ENCODE data around the gene ADH7.
"Not testable (repeated sequence)": the region's sequence is repeated elsewhere in the genome, so short reads cannot be mapped to it uniquely, and the experiment has no call there.

The ADH7 gene

GRCh38 chr4:99414902-99415301 is 20.2 kb downstream of the ADH7 start:
- DNase-seq, result not testable (repeated sequence)

GRCh38 chr4:99414401-99414800 is 20.7 kb downstream of the ADH7 start:
- DNase-seq, result no peak

- no peak for DNase-seq
These were observed 22.0 kb downstream of the ADH7 start for GRCh38 chr4:99413140-99413539.

- DNase-seq, result no peak
These were observed 24.1 kb downstream of the ADH7 start for GRCh38 chr4:99411041-99411440.

- DNase-seq, result no peak
These were observed 25.1 kb downstream of the ADH7 start for GRCh38 chr4:99410075-99410474.

GRCh38 chr4:99408346-99408745 is 26.8 kb downstream of the ADH7 start:
- DNase-seq, result no peak

GRCh38 chr4:99405433-99406115 is 29.6 kb downstream of the ADH7 start:
- peak; percentile 42 for DNase-seq

- DNase-seq, result no peak
These were observed 30.4 kb downstream of the ADH7 start for GRCh38 chr4:99404595-99405287.

- no peak for DNase-seq
These were observed 31.6 kb downstream of the ADH7 start for GRCh38 chr4:99403380-99404184.

GRCh38 chr4:99402765-99403164 is 32.4 kb downstream of the ADH7 start:
- no peak for DNase-seq

GRCh38 chr4:99400831-99401230 is 34.3 kb downstream of the ADH7 start:
- DNase-seq, result no peak

- no peak for DNase-seq
These were observed 36.1 kb downstream of the ADH7 start for GRCh38 chr4:99399017-99399416.

GRCh38 chr4:99395595-99396364 is 39.4 kb downstream of the ADH7 start:
- DNase-seq, result no peak

GRCh38 chr4:99394896-99395295 is 40.2 kb downstream of the ADH7 start:
- DNase-seq, result no peak

- no peak for DNase-seq
These were observed 45.1 kb downstream of the ADH7 start for GRCh38 chr4:99390055-99390454.

GRCh38 chr4:99389606-99390005 is 45.5 kb downstream of the ADH7 start:
- DNase-seq, result no peak

- DNase-seq, result no peak
These were observed 51.2 kb downstream of the ADH7 start for GRCh38 chr4:99383833-99384392.

- DNase-seq, result no peak
These were observed 51.7 kb downstream of the ADH7 start for GRCh38 chr4:99383399-99383798.

GRCh38 chr4:99382745-99383360 is 52.3 kb downstream of the ADH7 start:
- DNase-seq, result no peak

GRCh38 chr4:99381588-99382175 is 53.5 kb downstream of the ADH7 start:
- DNase-seq, result no peak

- no peak for DNase-seq
These were observed 55.6 kb downstream of the ADH7 start for GRCh38 chr4:99379571-99379970.

- DNase-seq, result no peak
These were observed 56.3 kb downstream of the ADH7 start for GRCh38 chr4:99378876-99379275.
